GM18526 (cell line): ENCODE measurements around the gene IL1RAPL1.
A peak's percentile ranks its signal among the peaks of the same experiment; 100 is the strongest.

Source experiments
- POLR2A ChIP-seq: IDR thresholded peaks from 3 replicates; pipeline ENCODE4 v1.6.1; 2011; ENCODE audit not compliant: insufficient read length; ENCODE audit errors: extremely low read depth

Gene IL1RAPL1

GRCh38 chrX:29496636-29497180 lies 909.5 kb downstream of the IL1RAPL1 start:
- no peak for TF ChIP-seq POLR2A

GRCh38 chrX:29506729-29507128 lies 919.5 kb downstream of the IL1RAPL1 start:
- no peak for TF ChIP-seq POLR2A

- no peak for TF ChIP-seq POLR2A
Measured at GRCh38 chrX:29518100-29518499, 930.9 kb downstream of the IL1RAPL1 start.

GRCh38 chrX:29528281-29528680 lies 941.0 kb downstream of the IL1RAPL1 start:
- no peak for TF ChIP-seq POLR2A

GRCh38 chrX:29530501-29530900 lies 943.3 kb downstream of the IL1RAPL1 start:
- no peak for TF ChIP-seq POLR2A

GRCh38 chrX:29531336-29531735 lies 944.1 kb downstream of the IL1RAPL1 start:
- TF ChIP-seq POLR2A: no peak

- TF ChIP-seq POLR2A: no peak
Measured at GRCh38 chrX:29535212-29536162, 948.2 kb downstream of the IL1RAPL1 start.

GRCh38 chrX:29541038-29541437 lies 953.8 kb downstream of the IL1RAPL1 start:
- TF ChIP-seq POLR2A: no peak

- TF ChIP-seq POLR2A: no peak
Measured at GRCh38 chrX:29542152-29542551, 954.9 kb downstream of the IL1RAPL1 start.

- no peak for TF ChIP-seq POLR2A
Measured at GRCh38 chrX:29545878-29546277, 958.6 kb downstream of the IL1RAPL1 start.

- TF ChIP-seq POLR2A: no peak
Measured at GRCh38 chrX:29547877-29548276, 960.6 kb downstream of the IL1RAPL1 start.

- no peak for TF ChIP-seq POLR2A
Measured at GRCh38 chrX:29553542-29553941, 966.3 kb downstream of the IL1RAPL1 start.

GRCh38 chrX:29555465-29556091 lies 968.3 kb downstream of the IL1RAPL1 start:
- TF ChIP-seq POLR2A: peak; percentile 21

GRCh38 chrX:29560065-29560464 lies 972.8 kb downstream of the IL1RAPL1 start:
- no peak for TF ChIP-seq POLR2A

- TF ChIP-seq POLR2A: no peak
Measured at GRCh38 chrX:29561417-29561816, 974.2 kb downstream of the IL1RAPL1 start.

- no peak for TF ChIP-seq POLR2A
Measured at GRCh38 chrX:29580560-29580959, 993.3 kb downstream of the IL1RAPL1 start.
